NCI-H1417 (cell line): Measurements from ENCODE around the gene CCDC186.
"Not testable (repeated sequence)": the region's sequence is repeated elsewhere in the genome, so short reads cannot be mapped to it uniquely, and the experiment has no call there.

ENCODE experiments used
- DNase-seq, 3 experiments: peaks; one replicate each; lab custom pipeline; 2025; lab: John Stamatoyannopoulos, UW

Gene CCDC186

GRCh38 chr10:114173603-114173920, 441 bp downstream of the CCDC186 start:
- DNase-seq, result no peak

DNA sequence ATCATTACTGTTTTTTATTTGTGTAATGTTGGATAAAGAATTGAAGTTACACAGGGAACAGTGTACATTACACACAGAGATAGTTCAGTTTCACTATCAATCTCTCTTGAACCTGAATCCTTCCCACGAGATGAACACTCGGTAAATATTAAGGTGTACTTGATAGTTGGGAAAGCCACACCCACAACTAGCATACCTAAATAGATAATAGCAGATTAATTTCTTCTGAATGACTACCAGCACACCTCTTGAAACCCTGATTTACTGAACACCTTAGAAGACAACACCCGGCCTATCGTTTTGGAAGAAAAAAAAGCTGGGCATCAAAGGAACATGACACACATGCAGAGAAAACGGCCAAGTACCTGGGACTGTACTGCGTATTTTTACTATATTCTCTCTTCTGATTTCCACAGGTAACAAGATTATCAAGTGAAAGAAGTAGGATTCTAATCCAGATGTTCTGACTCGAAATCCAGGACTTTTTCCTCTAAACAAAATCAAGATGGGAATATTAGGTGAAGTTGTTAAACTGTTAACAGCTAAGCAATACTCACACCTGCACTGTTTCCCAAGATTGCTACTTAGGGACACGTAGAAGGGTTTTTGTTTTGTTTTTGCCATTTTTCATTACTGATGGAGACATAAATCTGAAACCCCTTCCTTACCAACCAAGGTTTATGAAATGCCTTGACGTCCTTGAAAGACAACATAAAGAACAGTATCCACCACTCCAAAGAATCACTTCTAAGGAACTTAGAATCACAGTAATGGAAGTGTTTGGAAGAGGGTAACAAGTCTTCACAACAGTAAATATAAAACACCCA, 1.0 kb downstream of the CCDC186 start:
- DNase-seq, result peak in 2 of 3 experiments; percentile 1 to 38

DNA sequence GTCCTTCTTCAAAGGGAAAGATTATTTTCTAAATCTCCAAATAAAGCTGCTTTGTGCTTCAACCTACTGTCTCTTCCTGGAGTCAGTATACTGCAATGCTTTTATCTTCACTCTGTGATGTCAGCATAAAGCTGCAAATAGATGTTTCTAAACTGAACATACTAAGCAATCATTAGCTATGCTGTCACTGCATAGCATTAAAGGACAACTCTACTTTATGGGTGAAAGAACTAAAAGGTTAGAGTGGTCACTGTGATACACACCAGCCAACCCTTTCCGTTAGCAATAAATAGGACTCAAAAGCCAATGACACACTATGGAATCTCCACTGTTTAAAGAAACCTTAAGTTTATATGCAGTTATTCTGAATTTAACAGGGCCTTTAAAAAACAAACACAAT, 1.8 kb downstream of the CCDC186 start:
- DNase-seq, result no peak

DNA sequence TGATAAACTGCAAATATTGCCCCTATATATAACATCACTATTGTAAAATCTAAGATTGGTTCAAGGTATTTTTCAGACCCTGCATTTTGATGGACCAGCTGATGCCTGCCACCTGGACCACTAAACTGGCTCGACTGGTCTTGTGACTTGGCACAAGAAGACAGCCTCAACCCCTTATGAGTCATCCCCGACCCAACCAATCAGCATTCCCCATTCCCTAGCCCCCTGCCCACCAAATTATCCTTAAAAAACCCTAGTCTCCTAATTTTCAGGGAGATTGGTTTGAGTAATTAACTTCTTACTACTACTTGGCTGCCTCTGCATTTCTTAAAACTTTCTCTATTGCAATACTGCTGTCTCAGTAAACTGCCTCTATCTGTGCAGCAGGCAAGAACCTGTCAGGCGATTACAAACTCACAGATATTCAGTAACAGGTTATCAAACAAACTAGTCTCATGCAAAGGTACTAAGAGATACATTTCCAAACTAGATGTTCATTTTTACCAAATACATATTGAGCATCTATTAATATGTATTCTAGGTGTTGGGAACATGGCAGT, 5.5 kb downstream of the CCDC186 start:
- no peak for DNase-seq

GRCh38 chr10:114167985-114168384, 6.0 kb downstream of the CCDC186 start:
- no peak for DNase-seq

GRCh38 chr10:114166494-114166893, 7.5 kb downstream of the CCDC186 start:
- DNase-seq, result no peak

DNA sequence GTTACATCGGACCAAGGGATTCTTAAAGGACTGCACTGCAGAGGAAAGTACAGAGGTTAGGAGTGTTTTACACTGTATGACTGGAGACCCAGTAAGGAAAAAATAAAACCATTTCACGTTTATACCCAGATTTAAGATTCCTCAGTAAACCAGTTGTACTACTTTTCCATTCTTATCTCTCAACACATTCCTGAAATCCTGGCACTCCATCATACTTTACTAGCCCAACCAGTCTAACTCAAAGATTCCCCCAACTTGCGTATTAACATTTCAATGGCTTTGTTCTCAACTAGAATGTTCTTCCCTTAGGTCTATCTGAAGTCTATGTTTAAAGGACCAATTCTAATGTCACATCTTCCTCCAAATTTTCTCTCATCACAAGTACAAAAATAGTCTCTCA, 8.0 kb downstream of the CCDC186 start:
- no peak for DNase-seq

DNA sequence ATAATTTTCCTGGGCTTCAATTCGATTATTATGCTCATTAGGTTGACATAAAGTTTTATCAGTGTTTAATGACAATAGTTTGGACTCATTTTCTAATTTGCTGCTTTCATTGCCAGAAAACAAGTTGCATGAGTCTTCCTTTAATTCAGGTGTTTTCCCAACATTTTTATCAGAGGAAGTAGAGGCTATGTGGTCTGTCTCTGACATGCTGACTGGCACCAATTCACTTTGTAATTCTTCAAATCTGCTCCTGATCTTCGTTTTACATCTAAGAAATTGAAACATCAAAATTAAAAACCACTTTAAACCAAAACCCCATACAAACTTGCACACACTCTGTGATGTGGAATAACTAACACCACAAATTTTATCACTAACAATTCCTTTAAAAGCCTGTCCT, 10.9 kb downstream of the CCDC186 start:
- no peak for DNase-seq

DNA sequence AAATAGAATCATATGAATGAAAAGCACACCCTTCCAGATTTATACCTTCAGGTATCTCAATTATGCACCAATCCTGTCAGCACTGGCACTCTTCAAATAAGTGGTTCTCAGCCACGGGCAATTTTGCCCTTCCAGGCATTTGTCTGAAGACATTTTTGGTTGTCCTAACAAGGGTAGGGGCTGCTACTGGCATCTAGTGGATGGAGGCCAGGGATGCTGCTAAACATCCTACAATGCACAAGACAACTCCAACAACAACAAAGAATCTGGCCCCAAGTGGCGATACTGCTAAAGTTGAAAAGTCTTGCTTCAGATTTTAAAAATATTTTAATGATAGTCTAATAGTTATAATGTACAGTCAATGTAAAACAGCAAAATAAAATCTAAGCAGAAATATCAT, 16.1 kb downstream of the CCDC186 start:
- no peak for DNase-seq

DNA sequence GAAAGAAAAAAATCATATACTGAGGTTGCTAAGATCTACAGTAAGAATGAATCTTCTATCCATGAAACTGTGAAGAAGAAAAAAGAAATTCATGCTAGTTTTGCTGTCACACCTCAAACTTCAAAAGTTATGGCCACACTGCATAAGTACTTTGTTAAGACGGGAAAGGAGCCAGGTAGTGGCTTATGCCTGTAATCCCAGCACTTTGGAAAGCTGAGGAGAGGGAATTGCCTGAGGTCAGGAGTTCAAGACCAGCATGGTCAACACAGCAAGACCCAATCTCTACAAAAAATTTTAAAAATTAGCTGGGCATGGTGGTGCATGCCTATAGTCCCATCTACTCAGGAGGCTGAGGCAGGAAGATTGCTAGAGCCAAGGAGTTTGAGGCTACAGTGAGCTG, 22.1 kb downstream of the CCDC186 start:
- no peak for DNase-seq

- no peak for DNase-seq
Measured at GRCh38 chr10:114151486-114151885, 22.5 kb downstream of the CCDC186 start.

DNA sequence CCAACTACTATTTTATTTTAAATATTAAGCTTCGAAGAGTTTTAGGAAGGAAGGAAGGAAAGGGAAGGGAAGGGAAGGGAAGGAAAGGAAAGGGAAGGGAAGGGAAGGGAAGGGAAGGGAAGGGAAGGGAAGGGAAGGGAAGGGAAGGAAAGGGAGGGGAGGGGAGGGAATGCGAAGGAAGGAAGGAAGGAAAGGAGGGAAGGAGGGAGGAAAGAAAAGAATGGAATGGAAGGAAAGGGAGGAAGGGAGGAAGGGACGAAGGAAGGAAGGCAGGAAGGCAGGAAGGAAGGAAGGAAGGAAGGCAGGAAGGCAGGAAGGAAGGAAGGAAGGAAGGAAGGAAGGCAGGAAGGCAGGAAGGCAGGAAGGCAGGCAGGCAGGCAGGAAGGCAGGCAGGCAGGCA, 24.5 kb downstream of the CCDC186 start:
- not testable (repeated sequence) for DNase-seq

DNA sequence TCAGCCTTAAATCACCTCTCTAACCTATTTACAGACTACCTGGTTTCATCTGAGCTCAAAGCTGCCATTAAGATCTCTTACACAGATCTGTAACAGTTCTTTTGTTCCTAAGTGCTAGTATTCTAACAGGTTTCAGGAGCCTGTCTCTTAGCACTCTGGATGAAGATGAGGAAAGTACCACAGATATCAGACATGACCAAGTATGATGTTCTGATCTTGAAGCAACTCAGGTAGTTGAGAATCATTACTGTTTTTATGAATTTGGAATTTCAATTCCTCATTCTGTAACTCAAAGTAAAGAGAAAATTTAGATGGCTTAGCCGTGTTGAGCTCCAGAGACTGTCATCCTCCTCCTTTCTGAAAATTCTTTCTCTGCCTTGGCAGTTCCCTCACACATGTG, 30.8 kb downstream of the CCDC186 start:
- no peak for DNase-seq

GRCh38 chr10:114142018-114142417, 32.0 kb downstream of the CCDC186 start:
- peak in 1 of 3 experiments; percentile 30 for DNase-seq

GRCh38 chr10:114140827-114141226, 33.2 kb downstream of the CCDC186 start:
- DNase-seq, result not testable (repeated sequence)

DNA sequence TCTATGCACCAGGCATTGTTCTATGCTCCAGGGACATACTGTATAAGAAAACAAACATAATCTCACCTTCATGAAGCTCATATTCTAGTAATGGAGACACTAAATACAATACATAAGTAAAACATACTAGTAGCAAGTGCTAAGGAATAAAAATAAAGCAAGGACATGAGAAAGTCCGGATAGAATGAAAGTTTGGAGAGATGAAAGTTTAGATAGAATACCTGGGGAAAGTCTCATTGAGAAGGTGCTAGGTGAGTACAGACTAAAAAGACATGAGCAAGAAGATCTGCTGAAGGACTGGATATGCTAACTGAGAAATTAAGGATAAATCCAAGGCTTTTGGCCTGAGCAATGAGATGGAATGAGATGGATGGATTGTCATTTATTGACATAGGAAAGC, 34.0 kb downstream of the CCDC186 start:
- DNase-seq, result no peak

- no peak for DNase-seq
Measured at GRCh38 chr10:114138581-114138980, 35.4 kb downstream of the CCDC186 start.

- DNase-seq, result no peak
Measured at GRCh38 chr10:114135476-114135875, 38.5 kb downstream of the CCDC186 start.

DNA sequence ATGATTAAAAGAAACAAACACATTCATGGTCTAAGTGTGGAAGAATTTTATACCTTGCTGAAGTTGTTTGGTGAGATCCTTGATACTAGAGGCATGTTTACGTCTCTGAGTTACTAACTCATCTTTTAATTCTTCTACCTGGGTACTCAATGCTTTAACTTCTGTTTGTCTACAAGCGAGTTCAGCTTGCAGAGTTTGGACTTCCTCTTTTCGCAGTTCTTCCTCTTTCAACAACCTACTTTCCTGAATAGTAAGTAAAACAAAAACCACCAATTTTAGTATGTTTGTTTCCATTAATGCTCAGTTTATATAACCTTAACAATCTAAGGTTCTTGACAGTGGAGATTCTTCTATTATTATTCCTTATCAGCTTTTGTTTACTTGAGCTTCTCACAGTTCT, 42.9 kb downstream of the CCDC186 start:
- no peak for DNase-seq

- DNase-seq, result no peak
Measured at GRCh38 chr10:114121031-114121430, 53.0 kb downstream of the CCDC186 start.

- DNase-seq, result no peak
Measured at GRCh38 chr10:114118514-114118913, 55.5 kb downstream of the CCDC186 start.

DNA sequence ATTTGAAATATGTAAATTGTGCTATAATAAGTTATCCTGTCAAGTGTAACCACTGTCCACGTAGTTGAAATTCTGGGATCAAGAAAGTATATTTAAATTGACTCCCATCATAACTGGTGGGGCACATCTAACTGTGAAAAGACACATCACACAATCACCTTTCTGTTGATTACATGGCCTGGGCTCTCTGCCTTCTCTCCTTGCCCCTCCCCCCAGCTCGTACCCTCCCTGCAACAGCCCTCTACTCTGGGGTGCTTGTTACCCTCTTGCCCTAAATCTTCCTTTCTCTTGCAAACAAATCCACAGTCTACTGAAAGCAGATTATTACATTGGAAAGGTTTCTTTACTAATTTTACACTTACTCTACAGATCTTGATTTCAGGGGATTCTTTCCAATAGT, 56.3 kb downstream of the CCDC186 start:
- DNase-seq, result no peak

- DNase-seq, result peak in 1 of 3 experiments; percentile 6
Measured at GRCh38 chr10:114115661-114116445, 58.1 kb downstream of the CCDC186 start.
